B cell (primary cell): ENCODE data around the gene SLC12A7.

ENCODE experiments used
- EZH2 ChIP-seq: IDR thresholded peaks from 2 replicates; pipeline ENCODE4 v1.6.1; 2012; ENCODE audit warnings: borderline replicate concordance, low read depth, mild to moderate bottlenecking, moderate library complexity, low read length; ENCODE audit not compliant: insufficient read depth, poor library complexity, severe bottlenecking
- TF ChIP-seq, protein P1 (sequence below): fragments of 200-600 bp; IDR thresholded peaks from one replicate; pipeline ENCODE4 v1.8.0; 2022; ENCODE audit warnings: antibody characterized with exemption, mild to moderate bottlenecking

DNA sequence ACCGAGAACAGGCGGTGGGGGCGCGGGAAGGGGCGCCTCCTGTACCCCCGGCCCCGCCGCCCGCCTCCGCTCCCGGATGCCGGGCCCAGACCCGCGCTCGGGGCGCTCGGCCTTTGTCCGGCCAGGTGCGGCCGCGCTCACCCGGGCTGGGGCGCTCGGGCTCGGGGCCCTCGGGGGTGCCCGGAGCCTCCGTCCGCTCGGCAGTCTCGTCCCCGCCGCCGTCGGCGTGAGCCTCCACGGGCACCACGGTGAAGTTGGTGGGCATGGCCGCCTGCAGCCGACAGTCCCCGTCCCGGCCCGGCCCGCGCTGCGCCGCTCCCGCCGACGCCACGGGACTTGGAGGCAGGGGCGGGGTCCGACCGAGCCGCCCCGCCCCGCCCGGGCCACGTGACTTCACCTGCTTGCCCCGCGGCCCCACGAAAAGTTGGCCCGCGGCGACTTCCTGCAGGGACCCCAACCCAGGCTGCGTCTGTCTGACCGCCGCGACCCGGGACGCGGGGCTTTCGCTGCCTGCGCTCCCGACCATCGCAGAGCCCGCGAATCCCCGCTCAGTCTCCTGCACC lies at the start of gene SLC12A7:
- TF ChIP-seq, protein P1, sequence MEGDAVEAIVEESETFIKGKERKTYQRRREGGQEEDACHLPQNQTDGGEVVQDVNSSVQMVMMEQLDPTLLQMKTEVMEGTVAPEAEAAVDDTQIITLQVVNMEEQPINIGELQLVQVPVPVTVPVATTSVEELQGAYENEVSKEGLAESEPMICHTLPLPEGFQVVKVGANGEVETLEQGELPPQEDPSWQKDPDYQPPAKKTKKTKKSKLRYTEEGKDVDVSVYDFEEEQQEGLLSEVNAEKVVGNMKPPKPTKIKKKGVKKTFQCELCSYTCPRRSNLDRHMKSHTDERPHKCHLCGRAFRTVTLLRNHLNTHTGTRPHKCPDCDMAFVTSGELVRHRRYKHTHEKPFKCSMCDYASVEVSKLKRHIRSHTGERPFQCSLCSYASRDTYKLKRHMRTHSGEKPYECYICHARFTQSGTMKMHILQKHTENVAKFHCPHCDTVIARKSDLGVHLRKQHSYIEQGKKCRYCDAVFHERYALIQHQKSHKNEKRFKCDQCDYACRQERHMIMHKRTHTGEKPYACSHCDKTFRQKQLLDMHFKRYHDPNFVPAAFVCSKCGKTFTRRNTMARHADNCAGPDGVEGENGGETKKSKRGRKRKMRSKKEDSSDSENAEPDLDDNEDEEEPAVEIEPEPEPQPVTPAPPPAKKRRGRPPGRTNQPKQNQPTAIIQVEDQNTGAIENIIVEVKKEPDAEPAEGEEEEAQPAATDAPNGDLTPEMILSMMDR, result no peak
- no peak for TF ChIP-seq EZH2
